ENCODE results near the gene CEBPZ.

DNA sequence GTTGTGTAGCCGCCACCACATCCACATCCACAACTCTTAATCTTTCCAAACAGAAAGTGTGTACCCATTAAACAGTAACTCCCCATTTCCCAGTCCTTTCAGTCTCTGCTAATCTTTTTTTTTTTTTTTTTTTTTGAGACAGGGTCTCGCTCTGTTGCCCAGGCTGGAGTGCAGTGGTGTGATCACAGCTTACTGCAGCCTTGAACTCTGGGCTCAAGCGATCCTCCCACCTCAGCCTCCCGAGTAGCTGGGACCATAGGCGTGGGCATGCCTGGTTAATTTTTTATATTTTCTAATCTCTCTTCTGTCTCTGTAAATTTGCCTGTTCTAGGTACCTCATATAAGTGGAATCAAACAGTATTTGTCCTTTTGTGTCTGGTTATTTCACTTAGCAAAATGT, 78.2 kb downstream of the CEBPZ start:
- no peak for TF ChIP-seq POLR2AphosphoS5 (IDR thresholded peaks at IDR 0.05; ENCODE audit: insufficient read depth, low read depth, low read length)
- TF ChIP-seq, protein P1, sequence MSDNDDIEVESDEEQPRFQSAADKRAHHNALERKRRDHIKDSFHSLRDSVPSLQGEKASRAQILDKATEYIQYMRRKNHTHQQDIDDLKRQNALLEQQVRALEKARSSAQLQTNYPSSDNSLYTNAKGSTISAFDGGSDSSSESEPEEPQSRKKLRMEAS (IDR thresholded peaks at IDR 0.05; ENCODE audit: insufficient read depth, insufficient read length), result no peak
- TF ChIP-seq, protein P2, sequence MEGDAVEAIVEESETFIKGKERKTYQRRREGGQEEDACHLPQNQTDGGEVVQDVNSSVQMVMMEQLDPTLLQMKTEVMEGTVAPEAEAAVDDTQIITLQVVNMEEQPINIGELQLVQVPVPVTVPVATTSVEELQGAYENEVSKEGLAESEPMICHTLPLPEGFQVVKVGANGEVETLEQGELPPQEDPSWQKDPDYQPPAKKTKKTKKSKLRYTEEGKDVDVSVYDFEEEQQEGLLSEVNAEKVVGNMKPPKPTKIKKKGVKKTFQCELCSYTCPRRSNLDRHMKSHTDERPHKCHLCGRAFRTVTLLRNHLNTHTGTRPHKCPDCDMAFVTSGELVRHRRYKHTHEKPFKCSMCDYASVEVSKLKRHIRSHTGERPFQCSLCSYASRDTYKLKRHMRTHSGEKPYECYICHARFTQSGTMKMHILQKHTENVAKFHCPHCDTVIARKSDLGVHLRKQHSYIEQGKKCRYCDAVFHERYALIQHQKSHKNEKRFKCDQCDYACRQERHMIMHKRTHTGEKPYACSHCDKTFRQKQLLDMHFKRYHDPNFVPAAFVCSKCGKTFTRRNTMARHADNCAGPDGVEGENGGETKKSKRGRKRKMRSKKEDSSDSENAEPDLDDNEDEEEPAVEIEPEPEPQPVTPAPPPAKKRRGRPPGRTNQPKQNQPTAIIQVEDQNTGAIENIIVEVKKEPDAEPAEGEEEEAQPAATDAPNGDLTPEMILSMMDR (IDR thresholded peaks at IDR 0.05; ENCODE audit: extremely low read depth in 1 of 2, insufficient read depth in 1 of 2, low read depth in 1 of 2, low read length in 2 of 2), result no peak
- no peak for TF ChIP-seq EZH2 (IDR thresholded peaks at IDR 0.05; ENCODE audit: borderline replicate concordance, low read depth, low read length, severe bottlenecking)
- TF ChIP-seq JUN (IDR thresholded peaks at IDR 0.05; ENCODE audit: borderline replicate concordance, insufficient read depth, insufficient read length, low read depth), result no peak
- TF ChIP-seq GATA2 (IDR thresholded peaks at IDR 0.05; ENCODE audit: insufficient read depth, insufficient read length, low read depth, low read length), result no peak
